ENCODE data around the gene RENBP. TPM values are rescaled to one million over a fixed set of nuclear protein-coding genes. Genes with fewer than 3 reads are reported as not detected.
"Not testable (repeated sequence)": the region's sequence is repeated elsewhere in the genome, so short reads cannot be mapped to it uniquely, and the experiment has no call there.

Gene RENBP
- total RNA-seq, 1 donor from 2014 or later: 13.4 TPM

DNA sequence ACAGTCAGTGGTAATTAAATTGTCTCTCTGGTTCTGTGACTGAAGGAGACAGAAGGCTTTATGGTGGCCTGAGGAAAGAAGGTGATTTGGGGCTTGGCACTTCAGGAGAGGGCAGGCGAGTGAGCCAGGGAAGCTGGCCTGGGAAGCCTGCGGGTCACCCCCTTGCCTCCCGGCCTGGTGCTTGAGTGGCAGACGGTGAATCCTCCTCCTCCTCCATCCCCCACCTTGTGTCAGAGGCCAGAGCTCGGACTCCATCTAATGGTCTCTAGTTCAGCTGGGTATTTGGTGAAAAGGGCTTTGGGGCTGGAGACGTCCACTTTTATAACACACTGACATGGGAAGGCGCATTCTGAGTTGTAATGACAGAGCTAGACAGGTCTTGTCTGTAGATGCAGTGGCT, 36.8 kb upstream of the RENBP start:
- peaks cover 10% of the 10 kb centered on the region for H3K4me1 Mint-ChIP-seq (ENCODE audit: low read depth)

DNA sequence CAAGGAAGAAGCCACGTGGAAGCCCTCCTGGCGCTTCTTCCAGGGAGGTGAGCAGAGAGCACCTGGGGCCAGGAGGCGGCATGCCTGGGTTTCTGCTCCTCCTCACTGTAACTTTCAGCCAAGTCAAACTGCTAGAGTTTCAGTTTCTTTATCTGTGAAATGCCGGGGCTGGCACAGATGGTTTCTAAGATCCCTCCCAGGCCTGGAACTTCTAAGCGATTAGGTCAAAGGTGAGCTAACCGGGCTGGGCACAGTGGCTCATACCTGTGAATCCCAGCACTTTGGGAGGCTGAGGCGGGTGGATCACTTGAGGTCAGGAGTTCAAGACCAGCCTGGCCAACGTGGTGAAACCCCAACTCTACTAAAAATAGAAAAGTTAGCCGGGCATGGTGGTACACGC, 36.0 kb upstream of the RENBP start:
- not testable (repeated sequence) for H3K4me1 Mint-ChIP-seq (ENCODE audit: low read depth); H3K27me3 Mint-ChIP-seq (ENCODE audit: low read depth); H3K27ac Mint-ChIP-seq (ENCODE audit: unreplicated experiment); H3K4me3 Mint-ChIP-seq (ENCODE audit: unreplicated experiment); H3K9me3 Mint-ChIP-seq (ENCODE audit: low read depth); DNase-seq (ENCODE audit: low spot score); H3K36me3 Mint-ChIP-seq (ENCODE audit: low read depth)

More for the DNA sequence above, 36.8 kb upstream of the RENBP start:
- Mint-ChIP-seq H3K36me3 (ENCODE audit: low read depth) (peaks cover 4% of the 10 kb centered on the region), H3K27me3 (ENCODE audit: low read depth) (no peaks in the 10 kb centered on the region), H3K4me3 (ENCODE audit: unreplicated experiment) (no peak overlapping the region), H3K9me3 (ENCODE audit: low read depth) (no peaks in the 10 kb centered on the region), H3K27ac (ENCODE audit: unreplicated experiment) (no peak overlapping the region)
- DNase-seq (ENCODE audit: low spot score): no peak
- TF ChIP-seq, protein P1, sequence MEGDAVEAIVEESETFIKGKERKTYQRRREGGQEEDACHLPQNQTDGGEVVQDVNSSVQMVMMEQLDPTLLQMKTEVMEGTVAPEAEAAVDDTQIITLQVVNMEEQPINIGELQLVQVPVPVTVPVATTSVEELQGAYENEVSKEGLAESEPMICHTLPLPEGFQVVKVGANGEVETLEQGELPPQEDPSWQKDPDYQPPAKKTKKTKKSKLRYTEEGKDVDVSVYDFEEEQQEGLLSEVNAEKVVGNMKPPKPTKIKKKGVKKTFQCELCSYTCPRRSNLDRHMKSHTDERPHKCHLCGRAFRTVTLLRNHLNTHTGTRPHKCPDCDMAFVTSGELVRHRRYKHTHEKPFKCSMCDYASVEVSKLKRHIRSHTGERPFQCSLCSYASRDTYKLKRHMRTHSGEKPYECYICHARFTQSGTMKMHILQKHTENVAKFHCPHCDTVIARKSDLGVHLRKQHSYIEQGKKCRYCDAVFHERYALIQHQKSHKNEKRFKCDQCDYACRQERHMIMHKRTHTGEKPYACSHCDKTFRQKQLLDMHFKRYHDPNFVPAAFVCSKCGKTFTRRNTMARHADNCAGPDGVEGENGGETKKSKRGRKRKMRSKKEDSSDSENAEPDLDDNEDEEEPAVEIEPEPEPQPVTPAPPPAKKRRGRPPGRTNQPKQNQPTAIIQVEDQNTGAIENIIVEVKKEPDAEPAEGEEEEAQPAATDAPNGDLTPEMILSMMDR (IDR thresholded peaks at IDR 0.05): no peak

GRCh38 chrX:153974726-153975286, 30.4 kb upstream of the RENBP start:
- H3K4me3 Mint-ChIP-seq (ENCODE audit: unreplicated experiment): no peak overlapping the region
- H3K27me3 Mint-ChIP-seq (ENCODE audit: low read depth): no peaks in the 10 kb centered on the region
- H3K4me1 Mint-ChIP-seq (ENCODE audit: low read depth): peaks cover 22% of the 10 kb centered on the region
- peak overlapping the region; percentile 74 for H3K27ac Mint-ChIP-seq (ENCODE audit: unreplicated experiment)
- no peaks in the 10 kb centered on the region for H3K36me3 Mint-ChIP-seq (ENCODE audit: low read depth)
- DNase-seq (ENCODE audit: low spot score): no peak
- no peaks in the 10 kb centered on the region for H3K9me3 Mint-ChIP-seq (ENCODE audit: low read depth)
- TF ChIP-seq, protein P1 (IDR thresholded peaks at IDR 0.05): no peak

- no peaks in the 10 kb centered on the region for H3K27me3 Mint-ChIP-seq (ENCODE audit: low read depth)
- H3K4me3 Mint-ChIP-seq (ENCODE audit: unreplicated experiment): peak overlapping the region; percentile 77
- no peaks in the 10 kb centered on the region for H3K36me3 Mint-ChIP-seq (ENCODE audit: low read depth)
- peaks cover 27% of the 10 kb centered on the region for H3K4me1 Mint-ChIP-seq (ENCODE audit: low read depth)
- H3K9me3 Mint-ChIP-seq (ENCODE audit: low read depth): no peaks in the 10 kb centered on the region
- peak overlapping the region; percentile 85 for H3K27ac Mint-ChIP-seq (ENCODE audit: unreplicated experiment)
- TF ChIP-seq, protein P1 (IDR thresholded peaks at IDR 0.05): no peak
- peak; percentile 89 for DNase-seq (ENCODE audit: low spot score)
Measured at GRCh38 chrX:153974003-153974725, 29.7 kb upstream of the RENBP start.

DNA sequence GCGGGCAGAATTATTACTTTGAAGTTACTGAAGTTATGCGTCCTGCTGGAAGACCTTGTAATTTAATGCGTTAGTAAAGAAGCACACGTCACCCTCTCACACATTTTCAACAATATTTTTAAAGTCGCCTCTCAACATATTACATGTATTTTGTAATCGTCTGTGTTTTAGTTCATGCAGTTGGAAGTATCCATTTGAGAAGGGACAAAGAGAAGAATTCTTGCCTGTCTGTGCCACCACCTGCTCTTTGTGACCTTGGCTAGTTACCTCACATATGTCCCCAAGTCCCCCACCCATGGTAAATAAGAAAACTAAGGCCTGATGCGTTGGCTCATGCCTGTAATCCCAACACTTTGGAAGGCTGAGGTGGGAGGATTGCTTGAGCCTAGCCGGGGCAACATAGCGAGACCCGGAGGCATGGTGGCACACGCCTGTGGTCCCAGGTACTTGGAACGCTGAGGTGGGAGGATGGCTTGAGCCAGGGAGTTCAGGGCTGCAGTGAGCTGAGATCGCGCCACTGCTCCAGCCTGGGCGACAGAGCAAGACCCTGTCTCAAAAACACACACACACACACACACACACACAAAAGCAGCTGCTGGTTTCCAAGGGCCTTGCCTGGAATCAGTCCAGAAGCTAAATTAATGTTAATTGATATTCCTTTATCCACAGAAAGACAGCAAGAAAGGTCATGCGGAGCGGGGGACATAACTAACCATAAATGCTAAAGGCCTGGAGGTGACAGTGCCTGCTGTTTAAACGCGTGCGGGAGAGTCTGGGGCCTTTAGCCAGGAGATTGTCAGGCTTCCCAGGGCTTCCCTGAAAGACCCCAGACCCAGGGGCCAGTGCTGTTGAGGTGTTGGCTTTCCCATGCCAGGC, 28.9 kb upstream of the RENBP start:
- H3K36me3 Mint-ChIP-seq (ENCODE audit: low read depth): no peaks in the 10 kb centered on the region
- H3K9me3 Mint-ChIP-seq (ENCODE audit: low read depth): no peaks in the 10 kb centered on the region
- peak overlapping the region; percentile 77 for H3K4me3 Mint-ChIP-seq (ENCODE audit: unreplicated experiment)
- no peak for DNase-seq (ENCODE audit: low spot score)
- peak overlapping the region; percentile 85 for H3K27ac Mint-ChIP-seq (ENCODE audit: unreplicated experiment)
- TF ChIP-seq, protein P1 (IDR thresholded peaks at IDR 0.05): no peak
- no peaks in the 10 kb centered on the region for H3K27me3 Mint-ChIP-seq (ENCODE audit: low read depth)
- H3K4me1 Mint-ChIP-seq (ENCODE audit: low read depth): peaks cover 35% of the 10 kb centered on the region

Measured in chondrocyte (in vitro differentiated cells).